ENCODE data around the gene PRDM2.

DNA sequence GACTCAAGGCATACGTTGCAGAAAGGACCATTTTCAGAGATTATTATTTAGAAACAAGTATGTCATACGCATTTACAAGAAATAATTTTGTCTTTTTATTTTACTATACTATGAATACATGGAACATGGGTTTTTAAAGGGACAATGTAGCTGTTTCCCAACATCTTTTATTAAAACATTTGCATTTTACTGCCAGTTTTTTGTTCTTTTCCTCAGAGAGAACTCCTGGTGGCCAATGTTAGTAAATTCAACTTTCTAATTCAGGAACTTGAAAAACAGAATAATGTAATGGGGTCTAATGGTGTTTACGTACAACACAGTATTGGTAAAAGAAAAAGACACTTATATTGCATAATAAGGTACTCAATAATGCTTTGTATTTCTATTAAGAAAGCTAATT is 14.9 kb downstream of the PRDM2 start:
- TF ChIP-seq CTCF (conservative IDR thresholded peaks at IDR 0.05 in 1 of 2, IDR thresholded peaks at IDR 0.05 in 1 of 2; ENCODE audit: low read depth in 1 of 2, low read length in 2 of 2) (peak in 1 of 2 donors; percentile 22), EZH2 (IDR thresholded peaks at IDR 0.05; ENCODE audit: low read length, missing control alignments) (no peak)
